Activated CD4-positive, alpha-beta T cell treated with anti-CD3 and anti-CD28 coated beads for 4 hours (primary cell): ENCODE data around the gene RGS3.

Experiments
- DNase-seq, 2 donors: peaks; one replicate each; pipeline ENCODE4 v3.0.0-alpha.2; 2020

RGS3 gene

GRCh38 chr9:113558632-113559502 lies 95.3 kb downstream of the RGS3 start:
- no peak for DNase-seq

DNA sequence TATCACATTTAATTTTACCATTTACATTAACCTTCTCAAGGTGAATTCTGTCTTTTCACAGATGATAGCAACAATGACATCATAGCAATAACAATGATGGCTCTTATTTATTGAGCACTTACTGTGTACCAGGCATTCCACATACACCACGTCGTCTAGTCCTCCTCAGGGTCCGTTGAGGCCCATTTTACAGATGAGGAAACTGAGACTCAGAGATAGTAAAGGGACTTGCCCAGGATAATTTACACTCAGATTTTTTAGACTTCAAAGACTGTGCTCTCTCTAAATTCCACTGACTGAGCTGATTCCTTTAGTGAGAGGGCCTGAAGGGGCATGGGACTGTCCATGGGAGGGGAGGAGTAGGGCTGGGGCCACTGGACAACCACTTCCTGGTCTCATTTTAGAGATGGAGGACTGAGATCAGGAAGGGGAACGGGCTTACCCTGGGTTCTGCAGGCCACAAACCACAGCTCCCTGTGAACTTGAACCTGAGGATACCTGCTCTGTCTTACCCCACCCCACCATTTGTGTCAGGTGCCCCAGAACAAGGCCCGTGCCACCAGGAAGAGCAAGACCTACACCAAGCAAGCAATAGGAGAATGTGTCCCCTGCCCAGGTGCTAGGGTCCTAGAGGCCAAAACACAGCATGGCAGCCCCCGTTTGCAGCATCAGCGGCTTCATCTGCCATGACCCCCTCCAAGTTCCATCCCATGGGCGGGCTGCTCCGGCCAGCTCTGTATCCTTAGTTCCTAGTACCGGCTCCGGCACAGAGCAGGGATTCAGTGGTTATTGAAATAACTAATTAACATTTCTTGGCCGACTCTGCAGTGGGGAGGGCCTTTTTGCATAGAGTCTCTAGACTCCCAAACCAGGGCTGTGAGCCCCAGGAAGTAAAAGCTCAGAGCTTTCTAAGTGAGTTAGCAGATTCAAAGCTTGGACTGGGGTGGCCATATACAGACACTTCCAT lies 96.6 kb downstream of the RGS3 start:
- no peak for DNase-seq

DNA sequence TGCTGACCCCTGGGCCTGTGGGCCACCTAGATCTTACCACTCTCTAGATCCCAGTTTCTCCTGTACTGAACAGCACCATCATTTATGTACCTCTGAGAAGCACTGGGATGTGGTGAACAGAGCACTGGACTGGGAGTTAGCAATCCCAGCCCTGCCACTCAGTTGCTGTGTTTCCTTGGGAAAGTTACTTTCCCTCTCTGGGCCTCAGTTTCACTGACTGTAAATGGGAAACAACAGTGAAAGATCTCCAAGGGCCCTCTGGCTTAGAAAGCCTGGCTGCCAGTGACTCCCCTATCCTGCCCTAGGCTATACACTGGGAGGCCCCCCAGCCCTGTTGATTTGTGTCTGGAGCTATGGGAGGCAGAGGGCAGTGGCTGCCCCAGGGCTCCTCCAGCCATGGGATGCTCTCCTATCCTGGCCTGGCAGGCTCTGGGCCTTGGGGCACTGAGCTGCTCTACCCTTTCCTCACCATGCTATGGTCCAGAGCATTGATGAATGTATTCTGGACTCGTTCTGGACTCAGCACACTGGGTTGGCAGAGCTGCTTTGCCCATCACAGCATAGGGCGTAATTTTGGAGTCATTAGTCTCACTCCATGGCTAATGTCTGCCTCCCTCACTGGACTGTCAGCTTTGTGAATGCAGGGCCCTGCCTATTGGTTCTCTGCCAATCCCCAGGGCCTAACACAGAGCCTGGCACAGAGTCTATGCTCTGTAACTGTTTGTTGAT lies 99.3 kb downstream of the RGS3 start:
- DNase-seq = no peak

- DNase-seq = no peak
These were observed 100.4 kb downstream of the RGS3 start for GRCh38 chr9:113563826-113564497.

GRCh38 chr9:113564498-113565237 lies 101.1 kb downstream of the RGS3 start:
- DNase-seq = no peak

DNA sequence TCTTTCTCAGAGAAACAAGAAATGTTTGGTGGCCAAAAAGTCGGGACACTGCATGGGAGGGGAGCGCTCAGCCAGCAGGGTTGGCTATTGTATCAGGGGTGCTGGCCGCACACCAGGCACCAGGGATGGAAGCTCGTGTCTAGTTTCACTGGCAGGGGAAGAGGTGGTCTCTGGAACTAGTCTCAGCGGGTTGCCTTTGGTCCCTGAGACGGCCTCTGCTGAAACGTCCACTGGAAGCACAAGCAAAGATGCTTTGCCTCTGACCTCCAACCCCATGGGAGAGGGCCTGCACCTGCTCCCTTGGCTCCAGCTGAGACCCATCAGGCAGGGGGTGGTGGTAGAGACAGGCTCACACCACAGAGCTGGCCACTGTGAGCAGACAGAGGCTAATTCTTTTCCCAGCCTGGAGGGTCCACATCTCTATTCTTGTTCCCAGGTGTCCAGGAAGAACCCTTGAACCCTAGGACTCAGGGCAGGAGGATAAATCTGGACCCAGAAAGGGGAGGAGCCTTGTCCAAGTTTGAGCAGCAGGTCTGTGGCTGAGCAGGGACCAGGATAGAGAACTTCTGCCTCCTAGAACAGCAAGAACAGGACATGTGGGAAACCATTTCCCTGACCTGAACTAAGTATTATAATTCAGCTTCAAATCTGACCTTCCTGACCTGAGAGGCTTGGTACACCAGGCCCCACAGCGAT lies 102.6 kb downstream of the RGS3 start:
- no peak for DNase-seq

- DNase-seq = no peak
These were observed 103.2 kb downstream of the RGS3 start for GRCh38 chr9:113566712-113567071.

DNA sequence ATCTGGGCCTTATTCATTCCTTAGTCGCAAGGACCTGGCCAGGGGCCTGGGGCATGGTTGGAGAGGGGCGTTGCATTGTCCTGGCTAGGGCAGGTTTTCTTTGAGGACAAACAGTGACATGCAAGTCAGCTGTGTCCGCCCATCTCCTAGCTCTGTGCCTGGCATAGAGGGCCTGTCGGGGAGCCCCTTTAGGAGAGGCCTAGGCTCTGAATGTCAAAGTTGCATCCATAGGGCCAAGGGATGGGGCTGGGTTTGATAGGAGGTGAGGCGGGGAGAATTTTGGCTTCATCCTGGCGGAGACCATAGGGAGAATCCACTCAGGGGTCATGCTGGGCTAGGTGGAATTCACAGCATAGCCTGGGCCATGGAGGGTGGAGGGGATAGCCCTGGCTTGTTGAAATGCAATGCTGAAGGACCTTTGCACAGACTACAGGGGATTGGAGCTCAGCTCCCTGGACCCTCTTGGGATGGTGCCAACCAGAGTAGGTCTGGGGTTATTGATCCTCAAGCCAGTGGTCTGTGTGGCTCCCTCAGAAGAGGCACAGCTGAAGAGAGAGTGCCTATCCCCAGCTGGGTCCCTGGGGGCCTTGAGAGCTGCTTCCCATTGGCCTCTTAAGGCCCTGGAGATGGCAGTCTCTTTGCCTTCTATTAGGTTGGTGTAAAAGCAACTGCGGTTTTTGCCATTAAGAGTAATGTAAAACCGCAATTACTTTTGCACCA lies 104.0 kb downstream of the RGS3 start:
- no peak for DNase-seq

GRCh38 chr9:113568081-113568435 lies 104.5 kb downstream of the RGS3 start:
- DNase-seq = no peak

DNA sequence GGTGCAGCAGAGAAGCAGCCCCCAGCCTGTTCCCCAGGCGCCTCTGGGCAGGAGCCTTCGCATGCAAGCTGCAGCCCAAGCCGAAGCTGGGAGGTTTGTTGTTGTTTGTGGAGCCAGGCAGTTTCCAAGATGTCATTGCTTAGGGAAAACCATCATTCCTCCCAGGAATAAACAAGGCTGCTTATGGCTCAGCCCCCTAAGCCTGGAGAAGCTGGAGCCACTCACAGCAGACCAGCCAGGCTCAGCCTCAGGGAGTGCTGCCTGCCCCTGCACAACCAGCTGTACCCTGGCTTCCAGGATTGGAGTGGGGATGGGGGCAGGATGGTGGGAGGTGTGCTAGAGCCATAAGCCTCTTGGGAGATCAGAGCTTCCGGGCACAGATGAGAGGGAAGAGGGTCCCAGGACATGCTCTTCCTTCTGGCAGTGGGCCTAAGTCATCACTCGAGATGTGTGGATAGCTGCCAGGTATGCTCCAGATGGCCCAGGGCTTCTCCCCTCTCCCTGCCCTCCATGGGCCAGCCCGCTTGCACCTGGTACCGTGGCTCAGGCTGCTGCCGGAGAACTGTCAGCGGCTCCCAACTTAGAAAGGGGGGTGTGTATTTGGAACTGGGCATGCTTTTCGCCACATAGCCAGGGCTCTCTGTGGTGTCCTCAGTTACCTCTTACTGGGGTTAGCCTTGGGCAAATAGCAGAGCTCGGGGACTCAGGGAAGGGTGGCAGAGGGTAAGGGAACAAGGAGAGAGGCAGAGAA lies 105.2 kb downstream of the RGS3 start:
- DNase-seq = no peak

- no peak for DNase-seq
These were observed 106.0 kb downstream of the RGS3 start for GRCh38 chr9:113569472-113570060.

- no peak for DNase-seq
These were observed 106.6 kb downstream of the RGS3 start for GRCh38 chr9:113570106-113570505.

DNA sequence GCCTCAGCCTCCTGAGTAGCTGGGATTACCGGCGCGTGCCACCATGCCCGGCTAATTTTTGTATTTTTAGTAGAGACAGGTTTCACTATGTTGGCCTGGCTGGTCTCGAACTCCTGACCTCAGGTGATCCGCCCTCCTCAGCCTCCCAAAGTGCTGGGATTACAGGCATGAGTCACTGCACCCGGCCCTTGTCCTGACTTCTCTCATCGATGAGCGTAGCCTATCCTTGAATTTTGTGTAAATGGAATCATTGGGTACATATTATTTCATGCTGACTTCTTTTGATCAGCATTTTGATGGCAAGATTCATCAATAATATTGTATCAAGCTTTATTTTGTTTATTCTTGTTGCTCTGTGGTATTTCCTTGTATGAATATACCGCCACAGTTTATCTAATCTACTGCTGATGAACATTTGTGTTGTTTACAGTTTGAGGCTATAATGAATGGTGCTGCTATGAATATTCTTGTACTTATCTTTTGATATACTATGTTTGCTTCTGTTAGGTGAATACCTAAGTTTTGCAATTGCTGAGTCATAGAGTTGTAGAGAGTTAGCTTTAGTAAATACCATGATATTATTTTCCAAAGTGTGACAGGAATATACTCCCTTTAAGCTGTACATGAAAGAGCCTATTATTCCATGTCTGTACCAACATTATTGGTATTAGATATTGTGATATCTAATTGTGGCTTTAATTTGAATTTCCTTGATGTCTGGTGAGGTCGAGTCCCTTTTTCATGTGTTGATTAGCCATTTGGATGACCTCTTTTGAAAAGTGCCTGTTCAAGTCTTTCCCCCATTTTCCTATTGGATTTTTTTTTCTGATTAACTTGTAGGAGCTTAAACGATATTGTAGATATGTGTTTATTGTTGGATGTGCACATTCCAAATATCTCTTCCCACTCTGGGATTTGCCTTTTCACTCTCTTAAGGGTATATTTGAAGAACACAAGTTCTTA lies 107.5 kb downstream of the RGS3 start:
- DNase-seq = no peak

- no peak for DNase-seq
These were observed 108.7 kb downstream of the RGS3 start for GRCh38 chr9:113572076-113572861.

DNA sequence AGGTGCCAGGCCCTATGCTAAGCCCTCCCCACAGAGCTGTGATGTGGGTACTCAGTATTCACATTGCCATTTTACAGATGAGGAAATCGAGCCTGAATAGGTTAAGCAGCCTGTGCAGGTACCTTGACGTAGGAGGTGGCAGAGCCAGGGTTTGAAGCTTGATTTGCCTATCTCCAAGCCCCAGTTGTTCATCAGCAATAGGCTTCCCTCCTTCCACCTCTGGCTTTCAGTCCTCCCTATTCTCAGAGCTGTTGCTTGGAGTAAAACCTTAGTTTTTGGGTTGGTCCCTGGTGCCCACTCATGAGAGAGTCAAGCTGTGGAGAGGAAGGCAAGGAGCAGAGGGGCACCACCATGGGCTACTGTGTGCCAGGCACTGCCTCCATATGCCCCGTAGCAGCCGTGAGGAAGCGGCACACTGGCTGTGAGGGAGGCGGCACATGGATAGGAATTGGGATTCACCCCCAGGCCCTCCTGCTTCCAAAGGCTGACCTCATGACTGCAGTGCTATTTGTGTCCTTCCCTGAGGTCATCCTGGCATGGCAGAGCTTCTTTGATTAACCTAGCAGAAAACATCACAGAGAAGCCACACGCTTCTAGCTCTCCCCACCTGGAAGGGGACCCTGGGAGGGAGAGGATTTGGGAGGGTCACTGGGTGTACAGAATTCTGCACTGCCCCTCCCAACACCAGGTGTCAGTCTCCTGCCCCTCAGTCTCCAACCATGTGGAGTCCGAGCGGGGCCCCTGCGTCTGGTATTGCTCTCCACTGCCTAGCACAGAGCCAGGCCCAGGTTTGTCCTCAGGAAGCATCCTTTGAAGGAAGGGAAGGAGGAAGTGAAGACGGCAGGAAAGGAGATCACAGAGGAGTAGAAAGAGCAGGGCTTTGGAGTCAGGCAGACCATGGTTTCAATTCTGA lies 109.8 kb downstream of the RGS3 start:
- DNase-seq = no peak

- no peak for DNase-seq
These were observed 110.4 kb downstream of the RGS3 start for GRCh38 chr9:113573959-113574352.
